ENCODE results near the gene FFAR2. TPM values are rescaled to one million over a fixed set of nuclear protein-coding genes. Genes with fewer than 3 reads are reported as not detected.

Gene FFAR2
- total and polyA plus RNA-seq, 4 donors, result 0.25 to 0.84 (median 0.47) TPM

- H3K36me3 ChIP-seq (ENCODE audit: control insufficient read depth in 4 of 4, insufficient read depth in 3 of 4, low read depth in 1 of 4, low read length in 3 of 4), result no peaks in the 10 kb centered on the region
- 86% methylated on average over 21 of the region's 21 CpGs for WGBS
- no peaks in the 10 kb centered on the region for H3K27me3 ChIP-seq (ENCODE audit: control insufficient read depth in 4 of 4, insufficient read depth in 4 of 4, low read length in 3 of 4)
- no peak overlapping the region for H3K9ac ChIP-seq (ENCODE audit: low read depth in 1 of 2, low read length in 2 of 2)
- H3K27ac ChIP-seq (ENCODE audit: low read depth in 1 of 2, low read length in 2 of 2), result peak overlapping the region in 1 of 2 donors; percentile 60
- H3K9me3 ChIP-seq (ENCODE audit: control insufficient read depth in 4 of 4, low read length in 3 of 4), result no peaks in the 10 kb centered on the region
- no peak overlapping the region for H3K4me3 ChIP-seq (ENCODE audit: low read depth in 1 of 3, low read length in 3 of 3)
- TF ChIP-seq EGR1 (IDR thresholded peaks at IDR 0.05; ENCODE audit: low read depth in 2 of 2), result no peak
- TF ChIP-seq ATF3 (IDR thresholded peaks at IDR 0.05), result no peak
- TF ChIP-seq RXRA (IDR thresholded peaks at IDR 0.05), result no peak
- TF ChIP-seq HNF4G (IDR thresholded peaks at IDR 0.05), result no peak
- TF ChIP-seq YY1 (IDR thresholded peaks at IDR 0.05), result no peak
- TF ChIP-seq HNF4A (conservative IDR thresholded peaks at IDR 0.05), result no peak
- TF ChIP-seq SP1 (IDR thresholded peaks at IDR 0.05), result no peak
- TF ChIP-seq ZBTB33 (IDR thresholded peaks at IDR 0.05), result no peak
- no peak for TF ChIP-seq REST (IDR thresholded peaks at IDR 0.05)
- no peak for TF ChIP-seq NR2F2 (IDR thresholded peaks at IDR 0.05)
- TF ChIP-seq TAF1 (conservative IDR thresholded peaks at IDR 0.05), result no peak
- no peak for TF ChIP-seq CTCF (IDR thresholded peaks at IDR 0.05; ENCODE audit: low read depth, low read length, missing input control)
- no peak for TF ChIP-seq GABPA (IDR thresholded peaks at IDR 0.05 in 1 of 2, conservative IDR thresholded peaks at IDR 0.05 in 1 of 2)
- TF ChIP-seq FOXA2 (IDR thresholded peaks at IDR 0.05), result no peak
- no peak for TF ChIP-seq RAD21 (IDR thresholded peaks at IDR 0.05)
- H3K4me1 ChIP-seq (ENCODE audit: control insufficient read depth in 4 of 4, insufficient read depth in 4 of 4, low read length in 3 of 4), result peaks cover 0 to 8% (median 4%) of the 10 kb centered on the region in 4 donors
- DNase-seq (ENCODE audit: low spot score), result no peak
Measured at GRCh38 chr19:35429698-35430408, 18.2 kb upstream of the FFAR2 start.
